ENCODE measurements around the gene EPS8L3.

- TF ChIP-seq TAF1 (IDR thresholded peaks at IDR 0.05; ENCODE audit: borderline replicate concordance, insufficient read depth, low read length), result no peak
- TF ChIP-seq SIN3A (IDR thresholded peaks at IDR 0.05; ENCODE audit: borderline replicate concordance, insufficient read depth, low read length), result no peak
- no peak for TF ChIP-seq POLR2AphosphoS5 (IDR thresholded peaks at IDR 0.05; ENCODE audit: low read depth, low read length)
- TF ChIP-seq, protein P1, sequence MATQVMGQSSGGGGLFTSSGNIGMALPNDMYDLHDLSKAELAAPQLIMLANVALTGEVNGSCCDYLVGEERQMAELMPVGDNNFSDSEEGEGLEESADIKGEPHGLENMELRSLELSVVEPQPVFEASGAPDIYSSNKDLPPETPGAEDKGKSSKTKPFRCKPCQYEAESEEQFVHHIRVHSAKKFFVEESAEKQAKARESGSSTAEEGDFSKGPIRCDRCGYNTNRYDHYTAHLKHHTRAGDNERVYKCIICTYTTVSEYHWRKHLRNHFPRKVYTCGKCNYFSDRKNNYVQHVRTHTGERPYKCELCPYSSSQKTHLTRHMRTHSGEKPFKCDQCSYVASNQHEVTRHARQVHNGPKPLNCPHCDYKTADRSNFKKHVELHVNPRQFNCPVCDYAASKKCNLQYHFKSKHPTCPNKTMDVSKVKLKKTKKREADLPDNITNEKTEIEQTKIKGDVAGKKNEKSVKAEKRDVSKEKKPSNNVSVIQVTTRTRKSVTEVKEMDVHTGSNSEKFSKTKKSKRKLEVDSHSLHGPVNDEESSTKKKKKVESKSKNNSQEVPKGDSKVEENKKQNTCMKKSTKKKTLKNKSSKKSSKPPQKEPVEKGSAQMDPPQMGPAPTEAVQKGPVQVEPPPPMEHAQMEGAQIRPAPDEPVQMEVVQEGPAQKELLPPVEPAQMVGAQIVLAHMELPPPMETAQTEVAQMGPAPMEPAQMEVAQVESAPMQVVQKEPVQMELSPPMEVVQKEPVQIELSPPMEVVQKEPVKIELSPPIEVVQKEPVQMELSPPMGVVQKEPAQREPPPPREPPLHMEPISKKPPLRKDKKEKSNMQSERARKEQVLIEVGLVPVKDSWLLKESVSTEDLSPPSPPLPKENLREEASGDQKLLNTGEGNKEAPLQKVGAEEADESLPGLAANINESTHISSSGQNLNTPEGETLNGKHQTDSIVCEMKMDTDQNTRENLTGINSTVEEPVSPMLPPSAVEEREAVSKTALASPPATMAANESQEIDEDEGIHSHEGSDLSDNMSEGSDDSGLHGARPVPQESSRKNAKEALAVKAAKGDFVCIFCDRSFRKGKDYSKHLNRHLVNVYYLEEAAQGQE (IDR thresholded peaks at IDR 0.05; ENCODE audit: insufficient read depth in 1 of 2, low read depth in 2 of 2, low read length in 2 of 2), result no peak
- TF ChIP-seq FOXP2 (optimal IDR thresholded peaks at IDR 0.05; ENCODE audit: borderline replicate concordance, extremely low read depth, extremely low read length, insufficient read depth), result no peak
Measured at GRCh38 chr1:109787211-109787844, 23.6 kb upstream of the EPS8L3 start.

Data from PFSK-1 (cell line).